ENCODE measurements around the gene FAM222B.
A peak's percentile ranks its signal among the peaks of the same experiment; 100 is the strongest.

- TF ChIP-seq CTCF (IDR thresholded peaks at IDR 0.05) (peak; percentile 99 to 100 (median 100)), POLR2AphosphoS5 (IDR thresholded peaks at IDR 0.05) (peak; percentile 64 to 85 (median 78))
Observed at GRCh38 chr17:28726627-28727491, 115.7 kb downstream of the FAM222B start.
